Measurements from ENCODE around the gene KIF3A.

KIF3A gene

GRCh38 chr5:132762246-132763000, 25.1 kb upstream of the KIF3A start:
- Histone ChIP-seq H3K27ac (ENCODE audit: low read length) (no peak overlapping the region), H3K27me3 (ENCODE audit: control insufficient read depth in 1 of 2, insufficient read depth in 2 of 2, low read length in 2 of 2) (no peaks in the 10 kb centered on the region), H3K4me1 (ENCODE audit: control insufficient read depth, insufficient read depth, low read length) (peaks cover 4% of the 10 kb centered on the region), H3K9ac (ENCODE audit: low read length in 2 of 2) (no peak overlapping the region), H3K36me3 (ENCODE audit: control insufficient read depth in 2 of 2, insufficient read depth in 2 of 2, low read length in 2 of 2) (peaks cover 26 to 42% of the 10 kb centered on the region in 2 donors), H3K4me3 (ENCODE audit: low read length in 2 of 2) (no peak overlapping the region), H3K9me3 (ENCODE audit: control insufficient read depth in 2 of 2, low read length in 2 of 2) (no peaks in the 10 kb centered on the region)

- peaks cover 26 to 44% of the 10 kb centered on the region in 2 donors for H3K36me3 ChIP-seq (ENCODE audit: control insufficient read depth in 2 of 2, insufficient read depth in 2 of 2, low read length in 2 of 2)
- H3K4me3 ChIP-seq (ENCODE audit: low read length in 2 of 2): no peak overlapping the region
- H3K27me3 ChIP-seq (ENCODE audit: control insufficient read depth in 1 of 2, insufficient read depth in 2 of 2, low read length in 2 of 2): no peaks in the 10 kb centered on the region
- H3K4me1 ChIP-seq (ENCODE audit: control insufficient read depth, insufficient read depth, low read length): peaks cover 4% of the 10 kb centered on the region
- no peak overlapping the region for H3K9ac ChIP-seq (ENCODE audit: low read length in 2 of 2)
- no peak overlapping the region for H3K27ac ChIP-seq (ENCODE audit: low read length)
- no peaks in the 10 kb centered on the region for H3K9me3 ChIP-seq (ENCODE audit: control insufficient read depth in 2 of 2, low read length in 2 of 2)
Observed at GRCh38 chr5:132761321-132762240, 24.2 kb upstream of the KIF3A start.

- Histone ChIP-seq H3K4me1 (ENCODE audit: control insufficient read depth, insufficient read depth, low read length) (peaks cover under 1% of the 10 kb centered on the region), H3K27me3 (ENCODE audit: control insufficient read depth in 1 of 2, insufficient read depth in 2 of 2, low read length in 2 of 2) (no peaks in the 10 kb centered on the region), H3K4me3 (ENCODE audit: low read length in 2 of 2) (no peak overlapping the region), H3K9ac (ENCODE audit: low read length in 2 of 2) (no peak overlapping the region), H3K9me3 (ENCODE audit: control insufficient read depth in 2 of 2, low read length in 2 of 2) (no peaks in the 10 kb centered on the region), H3K27ac (ENCODE audit: low read length) (no peak overlapping the region), H3K36me3 (ENCODE audit: control insufficient read depth in 2 of 2, insufficient read depth in 2 of 2, low read length in 2 of 2) (peaks cover 26 to 47% of the 10 kb centered on the region in 2 donors)
Observed at GRCh38 chr5:132760601-132761317, 23.4 kb upstream of the KIF3A start.

- Histone ChIP-seq H3K27ac (ENCODE audit: low read length) (no peak overlapping the region), H3K36me3 (ENCODE audit: control insufficient read depth in 2 of 2, insufficient read depth in 2 of 2, low read length in 2 of 2) (peaks cover 26 to 47% of the 10 kb centered on the region in 2 donors), H3K27me3 (ENCODE audit: control insufficient read depth in 1 of 2, insufficient read depth in 2 of 2, low read length in 2 of 2) (no peaks in the 10 kb centered on the region), H3K4me3 (ENCODE audit: low read length in 2 of 2) (no peak overlapping the region), H3K9ac (ENCODE audit: low read length in 2 of 2) (no peak overlapping the region), H3K9me3 (ENCODE audit: control insufficient read depth in 2 of 2, low read length in 2 of 2) (no peaks in the 10 kb centered on the region), H3K4me1 (ENCODE audit: control insufficient read depth, insufficient read depth, low read length) (no peaks in the 10 kb centered on the region)
Observed at GRCh38 chr5:132760049-132760420, 22.7 kb upstream of the KIF3A start.

GRCh38 chr5:132759114-132760048, 22.0 kb upstream of the KIF3A start:
- Histone ChIP-seq H3K36me3 (ENCODE audit: control insufficient read depth in 2 of 2, insufficient read depth in 2 of 2, low read length in 2 of 2) (peaks cover 22 to 42% of the 10 kb centered on the region in 2 donors), H3K9ac (ENCODE audit: low read length in 2 of 2) (no peak overlapping the region)

GRCh38 chr5:132758451-132758850, 21.1 kb upstream of the KIF3A start:
- Histone ChIP-seq H3K36me3 (ENCODE audit: control insufficient read depth in 2 of 2, insufficient read depth in 2 of 2, low read length in 2 of 2) (peaks cover 20 to 39% of the 10 kb centered on the region in 2 donors), H3K9me3 (ENCODE audit: control insufficient read depth in 2 of 2, low read length in 2 of 2) (no peaks in the 10 kb centered on the region), H3K27ac (ENCODE audit: low read length) (no peak overlapping the region), H3K4me1 (ENCODE audit: control insufficient read depth, insufficient read depth, low read length) (no peaks in the 10 kb centered on the region), H3K27me3 (ENCODE audit: control insufficient read depth in 1 of 2, insufficient read depth in 2 of 2, low read length in 2 of 2) (no peaks in the 10 kb centered on the region), H3K9ac (ENCODE audit: low read length in 2 of 2) (no peak overlapping the region), H3K4me3 (ENCODE audit: low read length in 2 of 2) (no peak overlapping the region)

More at GRCh38 chr5:132759114-132760048, 22.0 kb upstream of the KIF3A start:
- no peaks in the 10 kb centered on the region for H3K9me3 ChIP-seq (ENCODE audit: control insufficient read depth in 2 of 2, low read length in 2 of 2)
- H3K27ac ChIP-seq (ENCODE audit: low read length): no peak overlapping the region
- no peaks in the 10 kb centered on the region for H3K4me1 ChIP-seq (ENCODE audit: control insufficient read depth, insufficient read depth, low read length)
- no peak overlapping the region for H3K4me3 ChIP-seq (ENCODE audit: low read length in 2 of 2)
- H3K27me3 ChIP-seq (ENCODE audit: control insufficient read depth in 1 of 2, insufficient read depth in 2 of 2, low read length in 2 of 2): no peaks in the 10 kb centered on the region

- H3K9ac ChIP-seq (ENCODE audit: low read length in 2 of 2): no peak overlapping the region
- H3K9me3 ChIP-seq (ENCODE audit: control insufficient read depth in 2 of 2, low read length in 2 of 2): no peaks in the 10 kb centered on the region
- H3K27me3 ChIP-seq (ENCODE audit: control insufficient read depth in 1 of 2, insufficient read depth in 2 of 2, low read length in 2 of 2): no peaks in the 10 kb centered on the region
- H3K4me1 ChIP-seq (ENCODE audit: control insufficient read depth, insufficient read depth, low read length): no peaks in the 10 kb centered on the region
- no peak overlapping the region for H3K4me3 ChIP-seq (ENCODE audit: low read length in 2 of 2)
- peaks cover 18 to 33% of the 10 kb centered on the region in 2 donors for H3K36me3 ChIP-seq (ENCODE audit: control insufficient read depth in 2 of 2, insufficient read depth in 2 of 2, low read length in 2 of 2)
- H3K27ac ChIP-seq (ENCODE audit: low read length): no peak overlapping the region
Observed at GRCh38 chr5:132756542-132756941, 19.2 kb upstream of the KIF3A start.

- Histone ChIP-seq H3K27me3 (ENCODE audit: control insufficient read depth in 1 of 2, insufficient read depth in 2 of 2, low read length in 2 of 2) (no peaks in the 10 kb centered on the region), H3K9ac (ENCODE audit: low read length in 2 of 2) (no peak overlapping the region), H3K27ac (ENCODE audit: low read length) (no peak overlapping the region), H3K4me3 (ENCODE audit: low read length in 2 of 2) (no peak overlapping the region), H3K4me1 (ENCODE audit: control insufficient read depth, insufficient read depth, low read length) (no peaks in the 10 kb centered on the region), H3K9me3 (ENCODE audit: control insufficient read depth in 2 of 2, low read length in 2 of 2) (no peaks in the 10 kb centered on the region), H3K36me3 (ENCODE audit: control insufficient read depth in 2 of 2, insufficient read depth in 2 of 2, low read length in 2 of 2) (peaks cover 10 to 20% of the 10 kb centered on the region in 2 donors)
Observed at GRCh38 chr5:132754947-132755346, 17.6 kb upstream of the KIF3A start.

GRCh38 chr5:132754111-132754510, 16.8 kb upstream of the KIF3A start:
- Histone ChIP-seq H3K27me3 (ENCODE audit: control insufficient read depth in 1 of 2, insufficient read depth in 2 of 2, low read length in 2 of 2) (no peaks in the 10 kb centered on the region), H3K36me3 (ENCODE audit: control insufficient read depth in 2 of 2, insufficient read depth in 2 of 2, low read length in 2 of 2) (peaks cover 10 to 14% of the 10 kb centered on the region in 2 donors), H3K4me3 (ENCODE audit: low read length in 2 of 2) (no peak overlapping the region), H3K9ac (ENCODE audit: low read length in 2 of 2) (no peak overlapping the region), H3K27ac (ENCODE audit: low read length) (no peak overlapping the region), H3K4me1 (ENCODE audit: control insufficient read depth, insufficient read depth, low read length) (no peaks in the 10 kb centered on the region), H3K9me3 (ENCODE audit: control insufficient read depth in 2 of 2, low read length in 2 of 2) (no peaks in the 10 kb centered on the region)

Measured in stomach smooth muscle (tissue), 2 donors.